ENCODE data around the gene TRAF3.
"Not testable (repeated sequence)": the region's sequence is repeated elsewhere in the genome, so short reads cannot be mapped to it uniquely, and the experiment has no call there.

The TRAF3 gene

GRCh38 chr14:102805941-102806340 is 28.7 kb downstream of the TRAF3 start:
- no peak for DNase-seq (ENCODE audit: low spot score)

- DNase-seq (ENCODE audit: low spot score), result no peak
Observed at GRCh38 chr14:102806447-102806846, 29.2 kb downstream of the TRAF3 start.

GRCh38 chr14:102807013-102807406 is 29.8 kb downstream of the TRAF3 start:
- DNase-seq (ENCODE audit: low spot score), result no peak

DNA sequence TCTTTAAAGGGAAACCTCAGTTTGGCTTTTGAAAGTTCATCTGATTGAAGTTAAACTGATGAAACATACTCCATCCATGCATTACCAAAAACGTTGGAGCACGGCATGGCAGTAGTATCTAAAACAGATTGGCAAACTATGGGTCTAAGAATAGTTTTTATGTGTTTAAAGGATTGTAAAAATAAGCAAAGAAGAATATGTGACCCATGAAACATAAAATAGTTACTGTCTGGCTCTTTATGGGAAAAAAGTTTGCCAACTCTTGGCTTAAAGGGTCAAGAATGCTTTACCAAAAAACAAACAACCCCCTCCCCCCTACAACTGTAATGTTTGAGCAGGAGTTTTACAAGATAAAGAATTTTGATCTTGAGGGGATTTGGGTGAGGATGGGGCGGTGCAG is 32.6 kb downstream of the TRAF3 start:
- no peak for DNase-seq (ENCODE audit: low spot score)

DNA sequence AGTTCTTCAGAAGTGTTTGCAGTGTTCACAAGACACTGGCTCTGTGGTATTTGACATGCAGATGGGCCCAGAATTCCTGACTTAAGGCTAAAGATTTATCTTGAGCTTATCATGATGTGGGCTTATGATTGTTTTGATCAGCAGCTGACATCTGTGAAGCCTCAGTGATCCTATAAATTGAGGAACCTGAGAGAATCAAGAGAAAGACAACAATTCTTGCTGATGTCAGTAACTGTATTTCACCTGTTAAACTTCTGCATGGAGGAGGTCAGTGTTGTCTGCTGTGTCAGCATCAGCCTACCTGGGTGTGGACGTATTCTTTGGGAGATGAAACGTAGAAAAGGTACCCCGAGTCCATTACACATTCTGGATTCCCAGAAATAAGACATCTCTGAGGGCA is 33.3 kb downstream of the TRAF3 start:
- DNase-seq (ENCODE audit: low spot score), result no peak

DNA sequence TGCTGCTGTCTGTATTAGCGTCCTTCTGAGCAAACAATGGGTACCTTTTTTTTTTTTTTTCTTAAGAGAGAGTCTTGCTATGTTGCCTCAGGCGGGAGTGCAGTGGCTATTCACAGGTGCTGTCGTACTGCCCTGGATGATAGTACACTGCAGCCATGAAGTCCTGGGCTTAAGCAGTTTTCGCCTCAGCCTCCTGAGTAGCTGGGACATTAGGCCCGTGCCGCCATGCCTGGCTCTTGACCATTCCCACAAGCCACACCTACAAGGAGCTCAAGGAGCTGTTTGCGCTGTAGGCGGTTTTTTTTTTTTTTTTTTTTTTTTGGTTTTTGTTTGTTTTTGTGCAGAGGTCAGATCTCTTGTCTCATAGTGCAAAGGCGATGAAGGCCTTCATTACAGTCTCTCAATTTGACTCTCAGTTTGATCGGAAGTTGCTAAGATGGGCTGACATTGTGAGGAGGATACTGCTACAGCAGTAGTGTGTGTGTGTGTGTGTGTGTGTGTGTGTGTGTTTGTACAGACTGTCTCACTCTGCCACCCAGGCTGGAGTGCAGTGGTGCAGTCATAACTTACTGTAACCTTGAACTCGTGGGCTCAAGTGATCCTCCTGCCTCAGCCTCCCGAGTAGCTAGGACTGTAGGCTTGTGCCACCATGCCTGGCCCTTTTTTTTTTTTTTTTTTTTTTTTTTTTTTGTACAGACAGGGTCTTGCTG is 34.2 kb downstream of the TRAF3 start:
- DNase-seq (ENCODE audit: low spot score), result no peak

DNA sequence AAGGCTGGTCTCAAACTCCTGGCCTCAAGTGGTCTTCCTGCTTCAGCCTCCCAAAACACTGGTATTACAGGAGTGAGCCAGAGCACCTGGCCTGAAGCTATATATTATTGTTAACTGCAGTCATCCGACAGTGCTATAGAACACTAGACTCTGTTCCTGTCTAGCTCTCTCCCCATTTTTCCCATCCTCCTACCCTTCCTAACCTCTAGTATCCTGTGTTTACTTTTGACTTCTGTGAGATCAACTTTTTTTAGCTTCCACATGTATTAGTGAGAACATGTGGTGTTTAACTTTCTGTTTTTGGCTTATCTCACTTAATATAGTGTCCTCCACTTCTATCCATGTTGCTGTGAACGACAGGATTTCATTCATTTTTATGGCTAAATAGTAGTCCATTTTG is 34.7 kb downstream of the TRAF3 start:
- no peak for DNase-seq (ENCODE audit: low spot score)

DNA sequence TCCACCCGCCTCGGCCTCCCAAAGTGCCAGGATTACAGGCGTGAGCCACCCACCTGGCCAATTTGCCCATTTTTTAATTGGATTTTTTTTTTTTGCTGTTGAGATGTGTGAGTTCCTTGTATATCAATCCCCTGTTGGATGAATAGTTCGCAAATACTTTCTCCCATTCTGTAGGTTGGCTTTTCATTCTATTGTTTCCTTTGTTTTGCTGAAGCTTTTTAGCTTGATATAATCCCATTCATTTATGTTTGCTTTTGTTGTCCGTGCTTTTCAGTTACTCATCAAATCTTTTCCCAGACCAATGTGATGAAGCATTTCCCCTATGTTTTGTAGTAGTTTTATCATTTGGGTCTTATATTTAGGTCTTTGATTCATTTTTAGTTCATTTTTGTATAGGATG is 36.4 kb downstream of the TRAF3 start:
- DNase-seq (ENCODE audit: low spot score), result no peak

GRCh38 chr14:102817318-102817717 is 40.1 kb downstream of the TRAF3 start:
- DNase-seq (ENCODE audit: low spot score), result no peak

DNA sequence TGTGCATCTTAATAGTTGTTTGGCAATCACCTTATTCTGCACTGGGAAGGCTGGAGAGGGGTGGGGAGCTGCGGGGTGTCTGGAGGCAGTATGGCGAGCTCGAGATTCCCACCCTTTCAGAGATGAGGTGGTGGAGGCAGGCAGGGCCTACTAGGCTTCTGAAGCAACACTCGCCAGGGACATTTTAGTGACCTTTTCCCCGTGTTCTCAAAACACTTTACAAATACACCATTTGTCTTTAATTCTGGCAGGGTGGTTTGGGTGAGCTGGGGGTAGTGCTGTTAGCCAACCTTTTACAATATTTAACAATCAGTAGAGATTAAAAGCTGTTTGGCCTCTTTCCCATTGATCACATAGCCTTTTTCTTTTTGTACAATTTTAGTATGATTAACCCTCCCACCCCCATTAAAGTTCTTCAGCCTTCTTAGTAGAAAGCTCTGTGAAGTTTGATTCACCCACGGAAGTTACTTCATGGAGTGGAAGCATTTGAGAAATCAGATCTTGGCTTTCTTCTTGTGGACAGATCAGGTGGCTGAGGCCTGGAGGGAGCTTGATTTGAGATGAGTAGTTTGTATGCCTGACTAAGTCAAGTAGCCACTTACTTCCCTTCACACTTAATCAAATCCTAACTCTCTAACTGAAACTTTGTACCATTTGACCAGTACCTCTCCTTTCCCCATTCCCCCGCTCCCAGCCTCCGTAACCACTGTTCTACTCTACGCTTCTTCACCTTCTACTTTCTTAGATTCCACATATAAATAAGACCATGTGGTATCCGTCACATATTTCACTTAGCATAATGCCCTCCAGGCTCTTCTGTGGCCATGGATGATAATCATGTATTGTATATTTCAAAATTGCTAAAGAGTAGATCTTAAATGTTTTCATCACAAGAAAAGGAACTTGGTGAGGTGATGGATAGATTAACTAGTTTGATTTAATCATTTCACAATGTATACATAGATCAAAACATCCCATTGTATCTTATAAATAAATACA is 41.0 kb downstream of the TRAF3 start:
- DNase-seq (ENCODE audit: low spot score), result no peak

GRCh38 chr14:102819176-102819628 is 42.0 kb downstream of the TRAF3 start:
- no peak for DNase-seq (ENCODE audit: low spot score)

- DNase-seq (ENCODE audit: low spot score), result no peak
Observed at GRCh38 chr14:102819747-102820330, 42.6 kb downstream of the TRAF3 start.

DNA sequence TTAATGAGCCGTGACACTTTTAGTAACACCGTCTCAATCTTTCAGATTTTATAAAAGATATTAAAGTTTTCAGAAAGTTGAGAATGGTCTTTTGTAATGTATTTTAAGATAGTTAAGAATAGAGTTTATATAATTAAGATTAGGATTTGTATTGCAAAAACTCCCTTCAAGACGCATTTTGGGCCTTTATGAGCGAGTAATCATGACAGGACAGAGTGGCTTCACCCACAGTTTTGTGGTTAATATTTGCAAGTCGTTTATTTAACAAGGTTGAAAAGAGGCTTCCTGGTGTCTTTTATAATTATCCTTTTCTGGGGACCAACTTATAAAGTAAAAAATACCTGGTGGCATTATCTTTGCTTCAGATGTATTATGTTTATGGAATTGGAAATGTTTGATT is 44.0 kb downstream of the TRAF3 start:
- DNase-seq (ENCODE audit: low spot score), result no peak

- DNase-seq (ENCODE audit: low spot score), result no peak
Observed at GRCh38 chr14:102822311-102822863, 45.1 kb downstream of the TRAF3 start.

GRCh38 chr14:102822887-102823286 is 45.6 kb downstream of the TRAF3 start:
- not testable (repeated sequence) for DNase-seq (ENCODE audit: low spot score)

GRCh38 chr14:102823546-102823945 is 46.3 kb downstream of the TRAF3 start:
- DNase-seq (ENCODE audit: low spot score), result no peak

DNA sequence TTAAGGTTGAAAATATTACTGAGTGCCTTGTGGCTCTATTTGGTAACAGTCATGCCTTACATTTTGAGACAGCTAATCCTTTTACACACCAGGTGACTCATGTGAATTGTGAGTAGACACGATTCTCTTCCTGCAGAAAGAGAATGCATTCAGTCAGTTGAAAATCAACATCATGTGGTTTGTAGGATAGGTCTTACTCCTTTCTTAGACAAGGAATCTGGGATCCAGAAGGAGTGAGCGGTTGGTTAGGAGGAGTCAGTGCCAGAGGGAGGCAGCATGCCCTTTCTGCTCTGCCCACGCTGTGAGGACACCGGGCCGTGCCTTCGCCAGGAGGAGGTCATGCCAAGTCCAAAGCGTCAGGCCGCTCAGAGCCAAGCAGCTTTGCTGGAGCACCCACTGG is 47.6 kb downstream of the TRAF3 start:
- DNase-seq (ENCODE audit: low spot score), result no peak

DNA sequence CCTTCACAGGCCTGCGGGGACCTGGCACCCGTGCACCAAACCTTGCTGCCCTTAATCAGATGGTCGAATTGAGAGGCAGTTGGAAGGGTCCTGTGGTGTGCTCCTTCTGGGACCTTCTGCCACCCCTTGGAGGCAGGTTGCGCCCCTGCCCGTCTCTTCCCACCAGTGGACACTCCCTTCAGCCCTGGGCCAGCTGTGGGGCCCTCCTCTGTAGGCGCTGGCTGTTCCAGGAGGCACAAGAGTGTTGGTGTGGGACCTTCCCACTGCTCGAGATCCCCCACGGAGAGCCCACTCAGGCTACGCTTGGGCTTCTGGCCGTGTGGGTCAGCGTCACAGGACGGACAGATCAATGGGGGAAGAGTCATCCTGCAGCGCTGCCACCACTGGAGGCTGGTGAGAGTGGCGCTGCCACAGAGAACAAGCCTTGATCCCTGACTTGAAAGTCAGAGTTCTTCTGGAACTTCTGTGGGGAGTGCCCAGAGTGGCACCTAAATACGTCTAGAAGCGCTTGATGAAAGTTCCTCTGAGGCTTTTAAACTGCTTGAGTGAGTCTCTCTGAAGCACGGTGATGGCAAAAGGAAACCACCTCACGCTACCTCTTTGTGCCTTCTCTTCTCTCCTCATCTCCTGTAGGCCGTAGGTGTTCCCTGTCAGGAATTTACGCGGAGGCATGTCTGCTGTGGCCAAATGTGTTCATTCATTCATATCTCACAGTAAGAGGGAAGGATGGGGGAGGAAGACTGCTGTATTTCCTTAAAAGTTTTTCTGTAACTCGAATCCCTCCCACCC is 48.3 kb downstream of the TRAF3 start:
- no peak for DNase-seq (ENCODE audit: low spot score)

- DNase-seq (ENCODE audit: low spot score), result no peak
Observed at GRCh38 chr14:102826161-102826560, 48.9 kb downstream of the TRAF3 start.

DNA sequence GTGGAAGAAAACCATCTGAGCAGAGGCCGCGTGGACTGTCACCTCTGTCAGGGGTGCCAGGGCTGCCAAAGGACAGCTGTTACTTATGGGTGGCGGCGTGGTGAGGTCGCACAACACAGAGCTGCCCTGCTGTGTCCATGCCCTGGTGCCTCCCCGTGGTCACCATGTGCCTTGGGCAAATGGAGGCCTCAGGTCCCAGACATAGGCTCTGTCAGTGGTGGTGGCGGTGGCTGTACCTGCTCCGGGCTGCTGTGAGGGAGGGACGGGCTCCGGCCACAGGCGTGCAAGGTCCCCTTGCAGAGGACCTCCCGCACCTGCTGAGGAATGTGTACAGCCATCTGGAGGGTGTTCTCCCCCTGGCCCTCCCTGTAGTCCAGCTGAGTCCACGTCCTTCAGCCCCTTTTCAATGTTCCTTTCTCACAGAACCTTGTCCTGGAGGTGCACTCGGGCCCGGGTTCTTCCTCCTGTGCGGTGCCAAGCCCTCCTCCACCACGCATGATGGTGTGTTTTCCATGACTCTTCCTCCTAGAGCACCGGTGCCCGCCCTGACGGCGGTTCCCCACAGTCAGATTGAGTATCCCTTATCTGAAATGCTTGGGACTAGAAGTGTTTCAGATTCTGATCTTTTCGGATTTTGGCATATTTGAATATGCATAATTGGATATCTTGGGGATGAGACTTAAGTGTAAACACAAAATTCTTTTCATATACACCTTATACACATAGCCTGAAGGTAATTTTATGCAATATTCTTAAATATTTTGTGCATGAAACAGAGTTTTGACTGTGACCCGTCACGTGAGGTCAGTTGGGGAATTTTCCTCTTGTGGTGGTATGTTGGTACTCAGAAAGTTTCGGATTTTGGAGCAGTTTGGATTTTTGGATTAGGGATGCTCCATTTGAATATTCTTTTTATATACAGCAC is 49.8 kb downstream of the TRAF3 start:
- no peak for DNase-seq (ENCODE audit: low spot score)

Data from SK-N-DZ (cell line).